Activated B cell treated with CpG ODN at 0.5 μM for 24 hours (primary cell): ENCODE results near the gene MEIKIN. TPM values are rescaled to one million over a fixed set of nuclear protein-coding genes. Genes with fewer than 3 reads are reported as not detected.
"Not testable (repeated sequence)": the region's sequence is repeated elsewhere in the genome, so short reads cannot be mapped to it uniquely, and the experiment has no call there.

ENCODE experiments used
- ATAC-seq: fragments of 200-7000 bp; cut with Tn5 transposase; one replicate; pipeline ENCODE4 v1.10.0; 2021; ENCODE audit warnings: low read depth, mild to moderate bottlenecking, moderate library complexity
- CTCF ChIA-PET: fragments of 350-600 bp; sonication (Branson Sonifier 250); formaldehyde crosslinking; loops from one replicate; lab custom pipeline; 2021; ENCODE audit warnings: antibody characterized with exemption; lab: Charles Lee
- POLR2A ChIA-PET: fragments of 350-600 bp; sonication (Branson Sonifier 250); formaldehyde crosslinking; loops from one replicate; lab custom pipeline; 2021; ENCODE audit warnings: antibody characterized with exemption; lab: Charles Lee
- DNase-seq: peaks from one replicate; pipeline ENCODE4 v3.0.0; 2022
- H3K27ac Mint-ChIP-seq: one replicate; pipeline ENCODE4 v1.8.0; 2020; ENCODE audit warnings: mixed read lengths
- H3K27me3 Mint-ChIP-seq: one replicate; pipeline ENCODE4 v1.8.0; 2021; ENCODE audit warnings: mixed read lengths
- H3K36me3 Mint-ChIP-seq: one replicate; pipeline ENCODE4 v1.8.0; 2021; ENCODE audit warnings: low read depth, mixed read lengths
- H3K4me1 Mint-ChIP-seq: one replicate; pipeline ENCODE4 v1.8.0; 2021; ENCODE audit warnings: mixed read lengths
- H3K4me3 Mint-ChIP-seq: one replicate; pipeline ENCODE4 v1.8.0; 2020; ENCODE audit warnings: mild to moderate bottlenecking, mixed read lengths
- H3K9me3 Mint-ChIP-seq: one replicate; pipeline ENCODE4 v1.8.0; 2020; ENCODE audit warnings: mixed read lengths
- CTCF ChIP-seq: fragments of 200-600 bp; IDR thresholded peaks from one replicate; pipeline ENCODE4 v1.8.0; 2022; ENCODE audit warnings: antibody characterized with exemption, mild to moderate bottlenecking
- intact Hi-C: fragments of 100-400 bp; cut with micrococcal nuclease; formaldehyde crosslinking; loops from one replicate; pipeline ENCODE4 v1.15.1; 2024
- total RNA-seq: library from RNA; stranded (reverse); gene quantifications from 2 replicates; pipeline ENCODE4 v1.2.3, GENCODE V29; 2022

Gene MEIKIN
- total RNA-seq, 1 donor from 2014 or later = not detected

DNA sequence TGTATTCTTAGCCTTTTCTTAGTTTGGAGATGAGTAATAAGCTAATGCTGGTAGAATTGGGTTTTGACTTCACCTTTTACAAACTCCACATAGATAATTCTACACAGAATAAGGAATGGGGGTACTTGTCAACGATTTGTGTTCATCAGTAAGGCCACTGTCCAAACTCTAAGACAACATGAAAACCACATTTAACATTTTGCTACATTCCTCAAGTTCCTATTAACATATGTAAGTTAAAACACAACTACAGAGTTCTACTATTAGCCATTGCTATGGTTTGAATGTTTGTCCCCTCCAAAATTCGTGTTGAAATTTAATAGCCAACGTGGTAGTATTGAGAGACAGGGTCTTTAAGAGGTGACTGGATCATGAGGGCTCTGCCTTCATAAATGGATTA is 31.9 kb downstream of the MEIKIN start:
- H3K9me3 Mint-ChIP-seq = peaks cover 9% of the 10 kb centered on the region
- ChIA-PET POLR2A (no interaction called here), CTCF (no interaction called here)
- peaks cover 10% of the 10 kb centered on the region for H3K27me3 Mint-ChIP-seq
- no peaks in the 10 kb centered on the region for H3K4me1 Mint-ChIP-seq
- no peaks in the 10 kb centered on the region for H3K36me3 Mint-ChIP-seq
- H3K27ac Mint-ChIP-seq = no peak overlapping the region
- no peak for DNase-seq
- ATAC-seq = no peak
- intact Hi-C loops = no loop called here
- H3K4me3 Mint-ChIP-seq = no peak overlapping the region
- TF ChIP-seq CTCF = no peak

- Mint-ChIP-seq H3K9me3 (peaks cover 29% of the 10 kb centered on the region), H3K27me3 (peaks cover 27% of the 10 kb centered on the region), H3K36me3 (peaks cover 5% of the 10 kb centered on the region), H3K4me1 (no peaks in the 10 kb centered on the region), H3K4me3 (no peak overlapping the region), H3K27ac (no peak overlapping the region)
- no peak for ATAC-seq
- ChIA-PET CTCF (no interaction called here), POLR2A (no interaction called here)
- no peak for TF ChIP-seq CTCF
- intact Hi-C loops = no loop called here
- DNase-seq = no peak
Measured at GRCh38 chr5:131906668-131907067, 38.8 kb downstream of the MEIKIN start.

DNA sequence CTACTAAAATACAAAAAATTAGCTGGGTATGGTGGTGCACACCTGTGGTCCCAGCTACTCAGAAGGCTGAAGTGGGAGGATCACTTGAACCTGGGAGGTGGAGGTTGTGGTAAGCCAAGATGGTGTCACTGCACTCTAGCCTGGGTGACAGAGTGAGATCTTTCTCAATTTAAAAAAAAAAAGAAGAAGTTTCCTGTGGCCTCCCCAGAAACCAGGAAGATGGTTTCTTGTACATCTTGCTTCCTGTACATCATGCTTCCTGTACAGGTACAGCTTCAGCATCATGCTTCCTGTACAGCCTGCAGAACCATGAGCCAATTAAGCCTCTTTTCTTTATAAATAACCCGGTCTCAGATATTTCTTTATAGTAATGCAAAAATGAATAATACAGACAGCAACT is 43.2 kb downstream of the MEIKIN start:
- H3K27ac Mint-ChIP-seq, CTCF ChIA-PET, ATAC-seq, H3K4me3 Mint-ChIP-seq, H3K4me1 Mint-ChIP-seq, DNase-seq, intact Hi-C loops, POLR2A ChIA-PET, H3K36me3 Mint-ChIP-seq: not testable (repeated sequence)
- H3K27me3 Mint-ChIP-seq = peaks cover 20% of the 10 kb centered on the region
- peaks cover 19% of the 10 kb centered on the region for H3K9me3 Mint-ChIP-seq

DNA sequence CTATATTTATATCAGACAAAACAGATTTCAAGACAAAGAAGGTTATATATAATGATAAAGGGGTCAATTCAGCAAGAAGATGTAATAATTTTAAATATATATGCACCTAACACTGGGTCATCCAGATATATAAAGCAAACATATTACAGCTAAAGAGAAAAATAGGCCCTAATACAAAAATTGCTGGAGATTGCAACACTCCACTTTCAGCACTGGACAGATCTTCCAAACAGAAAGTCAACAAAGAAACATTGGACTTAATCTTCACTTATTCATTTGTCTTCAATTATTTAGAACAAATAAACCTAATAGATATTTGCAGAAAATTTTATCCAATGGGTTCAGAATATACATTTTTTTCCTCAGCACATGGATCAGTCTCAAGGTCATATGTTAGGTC is 45.8 kb downstream of the MEIKIN start:
- ChIA-PET CTCF (no interaction called here), POLR2A (no interaction called here)
- H3K27ac Mint-ChIP-seq = no peak overlapping the region
- H3K9me3 Mint-ChIP-seq = peaks cover 25% of the 10 kb centered on the region
- ATAC-seq (no peak), DNase-seq (no peak)
- peaks cover 7% of the 10 kb centered on the region for H3K36me3 Mint-ChIP-seq
- intact Hi-C loops = no loop called here
- H3K27me3 Mint-ChIP-seq = peaks cover 20% of the 10 kb centered on the region
- no peaks in the 10 kb centered on the region for H3K4me1 Mint-ChIP-seq
- H3K4me3 Mint-ChIP-seq = no peak overlapping the region
- no peak for TF ChIP-seq CTCF

- Mint-ChIP-seq H3K9me3 (no peaks in the 10 kb centered on the region), H3K27ac (no peak overlapping the region), H3K27me3 (peaks cover 3% of the 10 kb centered on the region), H3K36me3 (no peaks in the 10 kb centered on the region), H3K4me3 (no peak overlapping the region), H3K4me1 (no peaks in the 10 kb centered on the region)
- CTCF ChIA-PET = no interaction called here
- ATAC-seq = no peak
- intact Hi-C loops = no loop called here
- POLR2A ChIA-PET = no interaction called here
- TF ChIP-seq CTCF = no peak
- DNase-seq = no peak
Measured at GRCh38 chr5:131883984-131884383, 61.5 kb downstream of the MEIKIN start.

- peaks cover 3% of the 10 kb centered on the region for H3K27me3 Mint-ChIP-seq
- no peak for DNase-seq
- no peak overlapping the region for H3K27ac Mint-ChIP-seq
- H3K36me3 Mint-ChIP-seq = no peaks in the 10 kb centered on the region
- ChIA-PET POLR2A (no interaction called here), CTCF (no interaction called here)
- intact Hi-C loops = no loop called here
- H3K4me3 Mint-ChIP-seq = no peak overlapping the region
- no peak for TF ChIP-seq CTCF
- no peak for ATAC-seq
- no peaks in the 10 kb centered on the region for H3K4me1 Mint-ChIP-seq
- no peaks in the 10 kb centered on the region for H3K9me3 Mint-ChIP-seq
Measured at GRCh38 chr5:131879705-131880104, 65.8 kb downstream of the MEIKIN start.
